WTC11 (cell line): ENCODE data around the gene TBCB. TPM values are rescaled to one million over a fixed set of nuclear protein-coding genes. Genes with fewer than 3 reads are reported as not detected.

ENCODE experiments used
- ATAC-seq: fragments of 200-7000 bp; cut with Tn5 transposase; 2 replicates; pipeline ENCODE4 v1.10.0; 2021; ENCODE audit warnings: mild to moderate bottlenecking, moderate library complexity
- CTCF ChIA-PET: fragments of 300-600 bp; sonication (Branson Sonifier 250); formaldehyde crosslinking; loops from one replicate; lab custom pipeline; 2021; ENCODE audit warnings: antibody characterized with exemption; lab: Charles Lee
- POLR2A ChIA-PET: fragments of 350-600 bp; sonication (Branson Sonifier 250); formaldehyde crosslinking; loops from one replicate; lab custom pipeline; 2021; ENCODE audit warnings: antibody characterized with exemption; lab: Charles Lee
- DNase-seq: peaks from one replicate; pipeline ENCODE4 v3.0.0; 2021; ENCODE audit warnings: low spot score
- H3K27ac Mint-ChIP-seq: 2 replicates; pipeline ENCODE4 v1.8.0; 2021; ENCODE audit warnings: mixed read lengths
- H3K27me3 Mint-ChIP-seq: 2 replicates; pipeline ENCODE4 v1.8.0; 2021; ENCODE audit warnings: low read depth, mild to moderate bottlenecking, moderate library complexity, mixed read lengths
- H3K36me3 Mint-ChIP-seq: 2 replicates; pipeline ENCODE4 v1.8.0; 2021; ENCODE audit warnings: mixed read lengths
- H3K4me1 Mint-ChIP-seq: 2 replicates; pipeline ENCODE4 v1.8.0; 2022; ENCODE audit warnings: mixed read lengths
- H3K4me3 Mint-ChIP-seq: 2 replicates; pipeline ENCODE4 v1.8.0; 2021; ENCODE audit warnings: mild to moderate bottlenecking, moderate library complexity, mixed read lengths
- H3K9me3 Mint-ChIP-seq: 2 replicates; pipeline ENCODE4 v1.8.0; 2021; ENCODE audit warnings: mixed read lengths
- AR ChIP-seq: fragments of 250-450 bp; sonication (Bioruptor Pico); IDR thresholded peaks from 2 replicates; pipeline ENCODE4 v1.9.0; 2021; ENCODE audit warnings: mild to moderate bottlenecking
- CDX4 ChIP-seq: fragments of 250-450 bp; sonication (Bioruptor Pico); IDR thresholded peaks from 2 replicates; pipeline ENCODE4 v1.9.0; 2021; ENCODE audit warnings: moderate library complexity, mild to moderate bottlenecking, inconsistent platforms, borderline replicate concordance
- CTCF ChIP-seq: fragments of 200-600 bp; IDR thresholded peaks from 2 replicates; pipeline ENCODE4 v1.8.0; 2022; ENCODE audit warnings: antibody characterized with exemption
- GTF2I ChIP-seq: fragments of 250-450 bp; sonication (Bioruptor Pico); conservative IDR thresholded peaks from 2 replicates; pipeline ENCODE4 v1.4.0; 2021; ENCODE audit warnings: mild to moderate bottlenecking
- MYBL2 ChIP-seq: sonication (generic); formaldehyde crosslinking; IDR thresholded peaks from 2 replicates; pipeline ENCODE4 v1.8.1; 2023; ENCODE audit warnings: mild to moderate bottlenecking, moderate library complexity, missing genetic modification reagents
- NFE2L1 ChIP-seq: sonication (generic); formaldehyde crosslinking; IDR thresholded peaks from 2 replicates; pipeline ENCODE4 v1.8.1; 2023; ENCODE audit warnings: missing genetic modification reagents
- NR3C1 ChIP-seq: sonication (generic); formaldehyde crosslinking; conservative IDR thresholded peaks from 2 replicates; pipeline ENCODE4 v1.8.1; 2023; ENCODE audit warnings: low read depth, mild to moderate bottlenecking, missing genetic modification reagents
- PRRX2 ChIP-seq: fragments of 250-450 bp; sonication (Bioruptor Pico); IDR thresholded peaks from 2 replicates; pipeline ENCODE4 v1.8.0; 2021; ENCODE audit warnings: mild to moderate bottlenecking
- RELA ChIP-seq: sonication (generic); formaldehyde crosslinking; IDR thresholded peaks from 2 replicates; pipeline ENCODE4 v1.8.1; 2022; ENCODE audit warnings: missing genetic modification reagents, mild to moderate bottlenecking, borderline replicate concordance
- RORB ChIP-seq: fragments of 250-450 bp; sonication (Bioruptor Pico); IDR thresholded peaks from 2 replicates; pipeline ENCODE4 v1.9.0; 2021; ENCODE audit warnings: mild to moderate bottlenecking
- SP1 ChIP-seq: sonication (generic); formaldehyde crosslinking; conservative IDR thresholded peaks from 2 replicates; pipeline ENCODE4 v1.8.1; 2022; ENCODE audit warnings: missing genetic modification reagents
- TEAD4 ChIP-seq: sonication (generic); formaldehyde crosslinking; IDR thresholded peaks from 2 replicates; pipeline ENCODE4 v1.8.0; 2022; ENCODE audit warnings: mild to moderate bottlenecking, missing genetic modification reagents
- ZNF396 ChIP-seq: fragments of 250-450 bp; sonication (Bioruptor Pico); IDR thresholded peaks from 2 replicates; pipeline ENCODE4 v1.8.0; 2021; ENCODE audit warnings: mild to moderate bottlenecking, moderate library complexity, borderline replicate concordance
- ZNF423 ChIP-seq: fragments of 250-450 bp; sonication (Bioruptor Pico); IDR thresholded peaks from 2 replicates; pipeline ENCODE4 v2.1.2; 2022; ENCODE audit warnings: mild to moderate bottlenecking, moderate library complexity
- total RNA-seq: library from RNA; stranded (reverse); gene quantifications from 3 replicates; pipeline ENCODE4 v1.2.3, GENCODE V29; 2021
- TF ChIP-seq, protein P1 (sequence below): sonication (generic); formaldehyde crosslinking; IDR thresholded peaks from 2 replicates; pipeline ENCODE4 v1.8.0; 2022; ENCODE audit warnings: mild to moderate bottlenecking, missing genetic modification reagents
- TF ChIP-seq, protein P2 (sequence below): sonication (generic); formaldehyde crosslinking; IDR thresholded peaks from 2 replicates; pipeline ENCODE4 v1.8.1; 2023; ENCODE audit warnings: mild to moderate bottlenecking, missing genetic modification reagents, moderate library complexity
- TF ChIP-seq, protein P3 (sequence below): sonication (generic); formaldehyde crosslinking; IDR thresholded peaks from 2 replicates; pipeline ENCODE4 v1.8.0; 2022; ENCODE audit warnings: missing genetic modification reagents

TBCB gene
- total RNA-seq, 1 experiment from 2014 or later, result 182 TPM

- no peak within 1 kb of the TSS for H3K4me3 Mint-ChIP-seq
- DNase-seq (peak; percentile 69), ATAC-seq (peak; percentile 13)
- H3K36me3 Mint-ChIP-seq, result peaks cover 8% of the 10 kb centered on the region
- ChIA-PET CTCF (interaction anchor here (0.6 to 1.8 kb wide), 3 partner anchors 18 to 970 kb away, joined by 3 to 9 read pairs (median 4); no protein-coding TSS in a partner anchor), POLR2A (interaction anchor here (1.0 to 1.3 kb wide), 2 partner anchors 22 to 57 kb away, joined by 3 to 4 read pairs; partner anchors contain the start of gene THAP8)
- peaks cover 3% of the 10 kb centered on the region for H3K27me3 Mint-ChIP-seq
- peaks cover 25% of the 10 kb centered on the region for H3K4me1 Mint-ChIP-seq
- H3K27ac Mint-ChIP-seq, result peak within 1 kb of the TSS; percentile 60
- no peaks in the 10 kb centered on the region for H3K9me3 Mint-ChIP-seq
- TF ChIP-seq NR3C1 (CRISPR knock-in tag), result no peak
- TF ChIP-seq, protein P1, sequence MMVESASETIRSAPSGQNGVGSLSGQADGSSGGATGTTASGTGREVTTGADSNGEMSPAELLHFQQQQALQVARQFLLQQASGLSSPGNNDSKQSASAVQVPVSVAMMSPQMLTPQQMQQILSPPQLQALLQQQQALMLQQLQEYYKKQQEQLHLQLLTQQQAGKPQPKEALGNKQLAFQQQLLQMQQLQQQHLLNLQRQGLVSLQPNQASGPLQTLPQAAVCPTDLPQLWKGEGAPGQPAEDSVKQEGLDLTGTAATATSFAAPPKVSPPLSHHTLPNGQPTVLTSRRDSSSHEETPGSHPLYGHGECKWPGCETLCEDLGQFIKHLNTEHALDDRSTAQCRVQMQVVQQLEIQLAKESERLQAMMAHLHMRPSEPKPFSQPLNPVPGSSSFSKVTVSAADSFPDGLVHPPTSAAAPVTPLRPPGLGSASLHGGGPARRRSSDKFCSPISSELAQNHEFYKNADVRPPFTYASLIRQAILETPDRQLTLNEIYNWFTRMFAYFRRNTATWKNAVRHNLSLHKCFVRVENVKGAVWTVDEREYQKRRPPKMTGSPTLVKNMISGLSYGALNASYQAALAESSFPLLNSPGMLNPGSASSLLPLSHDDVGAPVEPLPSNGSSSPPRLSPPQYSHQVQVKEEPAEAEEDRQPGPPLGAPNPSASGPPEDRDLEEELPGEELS, result no peak
- TF ChIP-seq RELA (CRISPR knock-in tag), result no peak
- TF ChIP-seq, protein P2, sequence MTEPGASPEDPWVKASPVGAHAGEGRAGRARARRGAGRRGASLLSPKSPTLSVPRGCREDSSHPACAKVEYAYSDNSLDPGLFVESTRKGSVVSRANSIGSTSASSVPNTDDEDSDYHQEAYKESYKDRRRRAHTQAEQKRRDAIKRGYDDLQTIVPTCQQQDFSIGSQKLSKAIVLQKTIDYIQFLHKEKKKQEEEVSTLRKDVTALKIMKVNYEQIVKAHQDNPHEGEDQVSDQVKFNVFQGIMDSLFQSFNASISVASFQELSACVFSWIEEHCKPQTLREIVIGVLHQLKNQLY (CRISPR knock-in tag), result no peak
- TF ChIP-seq GTF2I (CRISPR knock-in tag), result 0 out of 2 replicates have a peak, but pooled peaks have one; percentile 5
- no peak for TF ChIP-seq CTCF
- peak; percentile 45; the same call in 1 of the 2 replicates for TF ChIP-seq ZNF423
- TF ChIP-seq, protein P3, sequence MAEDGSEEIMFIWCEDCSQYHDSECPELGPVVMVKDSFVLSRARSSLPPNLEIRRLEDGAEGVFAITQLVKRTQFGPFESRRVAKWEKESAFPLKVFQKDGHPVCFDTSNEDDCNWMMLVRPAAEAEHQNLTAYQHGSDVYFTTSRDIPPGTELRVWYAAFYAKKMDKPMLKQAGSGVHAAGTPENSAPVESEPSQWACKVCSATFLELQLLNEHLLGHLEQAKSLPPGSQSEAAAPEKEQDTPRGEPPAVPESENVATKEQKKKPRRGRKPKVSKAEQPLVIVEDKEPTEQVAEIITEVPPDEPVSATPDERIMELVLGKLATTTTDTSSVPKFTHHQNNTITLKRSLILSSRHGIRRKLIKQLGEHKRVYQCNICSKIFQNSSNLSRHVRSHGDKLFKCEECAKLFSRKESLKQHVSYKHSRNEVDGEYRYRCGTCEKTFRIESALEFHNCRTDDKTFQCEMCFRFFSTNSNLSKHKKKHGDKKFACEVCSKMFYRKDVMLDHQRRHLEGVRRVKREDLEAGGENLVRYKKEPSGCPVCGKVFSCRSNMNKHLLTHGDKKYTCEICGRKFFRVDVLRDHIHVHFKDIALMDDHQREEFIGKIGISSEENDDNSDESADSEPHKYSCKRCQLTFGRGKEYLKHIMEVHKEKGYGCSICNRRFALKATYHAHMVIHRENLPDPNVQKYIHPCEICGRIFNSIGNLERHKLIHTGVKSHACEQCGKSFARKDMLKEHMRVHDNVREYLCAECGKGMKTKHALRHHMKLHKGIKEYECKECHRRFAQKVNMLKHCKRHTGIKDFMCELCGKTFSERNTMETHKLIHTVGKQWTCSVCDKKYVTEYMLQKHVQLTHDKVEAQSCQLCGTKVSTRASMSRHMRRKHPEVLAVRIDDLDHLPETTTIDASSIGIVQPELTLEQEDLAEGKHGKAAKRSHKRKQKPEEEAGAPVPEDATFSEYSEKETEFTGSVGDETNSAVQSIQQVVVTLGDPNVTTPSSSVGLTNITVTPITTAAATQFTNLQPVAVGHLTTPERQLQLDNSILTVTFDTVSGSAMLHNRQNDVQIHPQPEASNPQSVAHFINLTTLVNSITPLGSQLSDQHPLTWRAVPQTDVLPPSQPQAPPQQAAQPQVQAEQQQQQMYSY, result peak; percentile 44; the same call in 1 of the 2 replicates
- no peak for TF ChIP-seq PRRX2
These were observed 4.6 kb upstream of the TBCB start, which contains the start of gene OVOL3 for GRCh38 chr19:36110487-36111199. TSS of gene OVOL3 (plus strand) at chr19:36111143. CDS start at chr19:36111203, 60 bp downstream.

- Mint-ChIP-seq H3K9me3 (no peaks in the 10 kb centered on the region), H3K27ac (peak overlapping the region; percentile 21), H3K27me3 (peaks cover 3% of the 10 kb centered on the region), H3K4me1 (peaks cover 29% of the 10 kb centered on the region), H3K36me3 (peaks cover 9% of the 10 kb centered on the region), H3K4me3 (no peak overlapping the region)
- ChIA-PET POLR2A (interaction anchor here (1.0 kb wide), 1 partner anchor 22 kb away, joined by 3 read pairs; no protein-coding TSS in a partner anchor), CTCF (interaction anchor here (1.6 to 1.8 kb wide), 2 partner anchors 17 to 327 kb away, joined by 3 to 9 read pairs; no protein-coding TSS in a partner anchor)
- DNase-seq (no peak), ATAC-seq (no peak)
- no peak for TF ChIP-seq ZNF396 (CRISPR knock-in tag)
- no peak for TF ChIP-seq TEAD4 (CRISPR knock-in tag)
- no peak for TF ChIP-seq SP1 (CRISPR knock-in tag)
- TF ChIP-seq, protein P2 (CRISPR knock-in tag), result no peak
- TF ChIP-seq RORB (CRISPR knock-in tag), result no peak
- TF ChIP-seq NFE2L1, result no peak
- TF ChIP-seq AR (CRISPR knock-in tag), result no peak
- TF ChIP-seq MYBL2 (CRISPR knock-in tag), result no peak
- TF ChIP-seq, protein P1, result peak; percentile 44; the same call in 1 of the 2 replicates
- no peak for TF ChIP-seq CDX4
These were observed 4.1 kb upstream of the TBCB start for GRCh38 chr19:36111200-36111539.
